ENCODE measurements around the gene PADI3. TPM values are rescaled to one million over a fixed set of nuclear protein-coding genes. Genes with fewer than 3 reads are reported as not detected.

Gene PADI3
- polyA plus RNA-seq, 3 donors: 0.06 to 0.25 TPM; not detected in 1

- DNase-seq (ENCODE audit: low read depth in 3 of 3, low spot score in 2 of 3): no peak
Measured at GRCh38 chr1:17213782-17214148, 35.1 kb upstream of the PADI3 start.

GRCh38 chr1:17214876-17215544 lies 33.9 kb upstream of the PADI3 start:
- DNase-seq (ENCODE audit: low read depth in 3 of 3, low spot score in 2 of 3): no peak

- DNase-seq (ENCODE audit: low read depth in 3 of 3, low spot score in 2 of 3): no peak
Measured at GRCh38 chr1:17215545-17215890, 33.4 kb upstream of the PADI3 start.

- DNase-seq (ENCODE audit: low read depth in 3 of 3, low spot score in 2 of 3): no peak
Measured at GRCh38 chr1:17216078-17216477, 32.8 kb upstream of the PADI3 start.

GRCh38 chr1:17217607-17218006 lies 31.3 kb upstream of the PADI3 start:
- DNase-seq (ENCODE audit: low read depth in 3 of 3, low spot score in 2 of 3): no peak

GRCh38 chr1:17218939-17219338 lies 30.0 kb upstream of the PADI3 start:
- no peak for DNase-seq (ENCODE audit: low read depth in 3 of 3, low spot score in 2 of 3)

- DNase-seq (ENCODE audit: low read depth in 3 of 3, low spot score in 2 of 3): no peak
Measured at GRCh38 chr1:17220287-17220686, 28.6 kb upstream of the PADI3 start.

GRCh38 chr1:17222557-17222956 lies 26.3 kb upstream of the PADI3 start:
- no peak for DNase-seq (ENCODE audit: low read depth in 3 of 3, low spot score in 2 of 3)

GRCh38 chr1:17224434-17224833 lies 24.5 kb upstream of the PADI3 start:
- DNase-seq (ENCODE audit: low read depth in 3 of 3, low spot score in 2 of 3): no peak

GRCh38 chr1:17225140-17225539 lies 23.8 kb upstream of the PADI3 start:
- DNase-seq (ENCODE audit: low read depth in 3 of 3, low spot score in 2 of 3): no peak

GRCh38 chr1:17227358-17227915 lies 21.5 kb upstream of the PADI3 start:
- DNase-seq (ENCODE audit: low read depth in 3 of 3, low spot score in 2 of 3): no peak

- no peak for DNase-seq (ENCODE audit: low read depth in 3 of 3, low spot score in 2 of 3)
Measured at GRCh38 chr1:17228619-17229018, 20.3 kb upstream of the PADI3 start.

GRCh38 chr1:17229379-17229778 lies 19.5 kb upstream of the PADI3 start:
- no peak for DNase-seq (ENCODE audit: low read depth in 3 of 3, low spot score in 2 of 3)

- no peak for DNase-seq (ENCODE audit: low read depth in 3 of 3, low spot score in 2 of 3)
Measured at GRCh38 chr1:17230106-17230505, 18.8 kb upstream of the PADI3 start.

- no peak for DNase-seq (ENCODE audit: low read depth in 3 of 3, low spot score in 2 of 3)
Measured at GRCh38 chr1:17230671-17231310, 18.1 kb upstream of the PADI3 start.

GRCh38 chr1:17232759-17233661 lies 15.9 kb upstream of the PADI3 start:
- no peak for DNase-seq (ENCODE audit: low read depth in 3 of 3, low spot score in 2 of 3)

GRCh38 chr1:17233675-17234320 lies 15.1 kb upstream of the PADI3 start:
- no peak for DNase-seq (ENCODE audit: low read depth in 3 of 3, low spot score in 2 of 3)

GRCh38 chr1:17234405-17234804 lies 14.5 kb upstream of the PADI3 start:
- no peak for DNase-seq (ENCODE audit: low read depth in 3 of 3, low spot score in 2 of 3)

GRCh38 chr1:17235135-17235885 lies 13.6 kb upstream of the PADI3 start:
- DNase-seq (ENCODE audit: low read depth in 3 of 3, low spot score in 2 of 3): no peak

All from right renal cortex interstitium (tissue), 3 donors.